ENCODE measurements around the gene XKR8.

DNA sequence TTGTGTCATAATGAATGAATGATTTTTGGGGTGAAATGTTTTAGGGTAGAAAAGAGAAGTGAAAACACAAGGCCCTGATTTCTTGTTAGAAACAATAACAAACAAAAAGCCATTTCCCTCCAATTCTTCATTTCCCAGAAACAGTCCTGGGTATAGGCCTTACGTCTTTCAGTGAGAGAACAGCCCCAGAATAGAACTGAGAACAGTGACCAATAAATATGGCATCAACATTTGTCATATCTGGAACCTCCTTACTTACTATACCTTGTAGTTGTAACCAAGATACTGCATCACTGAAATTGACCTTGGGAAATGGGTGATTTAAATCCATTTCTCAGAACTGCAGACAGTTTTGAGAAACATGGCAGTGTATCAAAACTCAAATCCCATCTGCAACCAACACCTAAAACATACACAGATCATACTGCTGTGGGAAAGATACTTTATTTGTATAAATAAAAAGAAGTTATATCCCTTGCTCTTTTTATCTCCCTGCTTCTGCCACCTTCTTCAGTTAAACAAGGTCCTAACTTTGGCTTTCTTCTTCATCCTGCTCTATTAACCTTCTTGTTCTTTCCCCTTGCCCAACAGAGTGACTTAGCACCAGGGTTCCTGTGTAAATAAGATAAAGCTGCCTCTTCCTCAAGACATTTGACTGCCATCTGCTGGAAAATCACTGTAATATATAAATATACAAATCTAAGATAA lies 19.5 kb downstream of the XKR8 start:
- TF ChIP-seq FOXK1 (CRISPR knock-in tag; IDR thresholded peaks at IDR 0.05; ENCODE audit: borderline replicate concordance, low read depth): no peak
- no peak for TF ChIP-seq JUN (CRISPR knock-in tag; IDR thresholded peaks at IDR 0.05)
- TF ChIP-seq, protein P1, sequence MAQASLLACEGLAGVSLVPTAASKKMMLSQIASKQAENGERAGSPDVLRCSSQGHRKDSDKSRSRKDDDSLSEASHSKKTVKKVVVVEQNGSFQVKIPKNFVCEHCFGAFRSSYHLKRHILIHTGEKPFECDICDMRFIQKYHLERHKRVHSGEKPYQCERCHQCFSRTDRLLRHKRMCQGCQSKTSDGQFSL (CRISPR knock-in tag; IDR thresholded peaks at IDR 0.05): no peak
- no peak for TF ChIP-seq PITX1 (CRISPR knock-in tag; IDR thresholded peaks at IDR 0.05)
- TF ChIP-seq KDM6A (CRISPR knock-in tag; IDR thresholded peaks at IDR 0.05; ENCODE audit: low read depth): no peak
- TF ChIP-seq POLR2A (IDR thresholded peaks at IDR 0.05; ENCODE audit: insufficient read depth in 1 of 2, low read depth in 2 of 2, low read length in 2 of 2): no peak
- TF ChIP-seq MYNN (CRISPR knock-in tag; IDR thresholded peaks at IDR 0.05; ENCODE audit: low read depth): no peak
- no peak for TF ChIP-seq RXRA (CRISPR knock-in tag; IDR thresholded peaks at IDR 0.05)
- no peak for TF ChIP-seq NFE2 (CRISPR knock-in tag; IDR thresholded peaks at IDR 0.05)
- TF ChIP-seq, protein P2, sequence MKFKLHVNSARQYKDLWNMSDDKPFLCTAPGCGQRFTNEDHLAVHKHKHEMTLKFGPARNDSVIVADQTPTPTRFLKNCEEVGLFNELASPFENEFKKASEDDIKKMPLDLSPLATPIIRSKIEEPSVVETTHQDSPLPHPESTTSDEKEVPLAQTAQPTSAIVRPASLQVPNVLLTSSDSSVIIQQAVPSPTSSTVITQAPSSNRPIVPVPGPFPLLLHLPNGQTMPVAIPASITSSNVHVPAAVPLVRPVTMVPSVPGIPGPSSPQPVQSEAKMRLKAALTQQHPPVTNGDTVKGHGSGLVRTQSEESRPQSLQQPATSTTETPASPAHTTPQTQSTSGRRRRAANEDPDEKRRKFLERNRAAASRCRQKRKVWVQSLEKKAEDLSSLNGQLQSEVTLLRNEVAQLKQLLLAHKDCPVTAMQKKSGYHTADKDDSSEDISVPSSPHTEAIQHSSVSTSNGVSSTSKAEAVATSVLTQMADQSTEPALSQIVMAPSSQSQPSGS (CRISPR knock-in tag; IDR thresholded peaks at IDR 0.05): no peak
- no peak for TF ChIP-seq NR2F6 (IDR thresholded peaks at IDR 0.05)
- TF ChIP-seq NR2F6 (CRISPR knock-in tag; IDR thresholded peaks at IDR 0.05): no peak

All from HepG2 (cell line).